ENCODE measurements around the gene ASB1.

The ASB1 gene

DNA sequence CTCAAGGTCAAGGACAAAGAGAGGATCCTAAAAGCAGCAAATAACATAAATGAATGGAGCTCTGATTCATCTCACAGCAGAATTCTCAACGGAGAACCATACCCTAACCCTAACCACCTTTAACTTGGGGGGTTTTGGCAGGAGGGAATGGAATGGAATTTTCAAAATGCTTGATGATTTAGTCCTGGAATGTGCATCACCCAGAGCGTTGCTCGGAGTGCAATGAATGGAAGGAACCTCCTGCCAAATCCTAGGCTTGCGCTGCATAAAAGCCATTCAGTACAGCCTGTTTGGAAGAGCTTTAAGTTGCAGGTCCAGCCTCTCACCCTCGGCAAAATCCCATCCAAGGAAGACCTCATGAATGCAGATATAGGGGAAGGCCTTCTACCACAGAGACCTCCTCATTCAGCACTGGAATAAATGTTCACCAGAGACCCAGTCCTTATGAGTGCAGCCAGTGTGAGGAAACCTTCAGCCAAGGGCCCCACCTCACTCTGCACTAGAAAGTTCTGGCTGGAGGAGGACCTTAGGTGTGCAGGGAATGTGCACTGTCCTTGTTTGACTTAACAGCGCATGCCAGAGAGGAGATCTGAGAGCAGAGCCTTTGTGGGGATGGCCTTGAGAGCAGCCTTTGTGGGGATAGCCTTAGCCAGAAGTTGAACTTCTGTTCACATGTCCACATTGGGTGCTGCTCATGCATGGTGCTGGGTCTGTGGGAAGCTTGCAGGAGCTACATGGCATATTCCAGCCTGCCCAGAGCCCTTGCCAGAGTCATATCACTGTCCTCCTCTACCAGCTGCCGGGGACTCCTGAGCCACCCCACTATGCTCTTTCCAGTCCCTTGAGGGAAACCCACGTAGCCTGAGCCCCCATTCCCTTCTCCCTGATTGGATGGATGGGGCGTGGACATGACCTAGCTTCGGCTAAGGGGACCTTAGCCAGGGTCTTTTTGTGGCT lies 30.5 kb downstream of the ASB1 start:
- Histone ChIP-seq H3K4me2 (ENCODE audit: low read depth, low read length) (no peak overlapping the region), H3K4me1 (ENCODE audit: low read length) (no peaks in the 10 kb centered on the region), H3F3A (ENCODE audit: insufficient read depth, low read length) (no peaks in the 10 kb centered on the region), H3K79me2 (ENCODE audit: low read length) (no peaks in the 10 kb centered on the region), H3K9ac (ENCODE audit: low read length) (no peak overlapping the region), H3K9me3 (replicated peaks; ENCODE audit: insufficient read depth, low read length) (no peaks in the 10 kb centered on the region), H3K9me2 (replicated peaks; ENCODE audit: insufficient read depth, low read length) (no peaks in the 10 kb centered on the region), H3K4me3 (ENCODE audit: low read length) (no peak overlapping the region), H3K27ac (ENCODE audit: low read length) (no peak overlapping the region), H3K36me3 (replicated peaks; ENCODE audit: insufficient read depth, low read length) (no peaks in the 10 kb centered on the region), H4K20me1 (ENCODE audit: insufficient read depth, low read length) (no peaks in the 10 kb centered on the region), H2AFZ (ENCODE audit: low read length) (no peak overlapping the region), H3K27me3 (replicated peaks; ENCODE audit: insufficient read depth, low read length) (no peaks in the 10 kb centered on the region)
- no peak for DNase-seq
- TF ChIP-seq EZH2 (optimal IDR thresholded peaks at IDR 0.05; ENCODE audit: low read depth, low read length) (no peak), CTCF (IDR thresholded peaks at IDR 0.05; ENCODE audit: low read length) (no peak), EZH2phosphoT487 (IDR thresholded peaks at IDR 0.05; ENCODE audit: low read length) (no peak)

DNA sequence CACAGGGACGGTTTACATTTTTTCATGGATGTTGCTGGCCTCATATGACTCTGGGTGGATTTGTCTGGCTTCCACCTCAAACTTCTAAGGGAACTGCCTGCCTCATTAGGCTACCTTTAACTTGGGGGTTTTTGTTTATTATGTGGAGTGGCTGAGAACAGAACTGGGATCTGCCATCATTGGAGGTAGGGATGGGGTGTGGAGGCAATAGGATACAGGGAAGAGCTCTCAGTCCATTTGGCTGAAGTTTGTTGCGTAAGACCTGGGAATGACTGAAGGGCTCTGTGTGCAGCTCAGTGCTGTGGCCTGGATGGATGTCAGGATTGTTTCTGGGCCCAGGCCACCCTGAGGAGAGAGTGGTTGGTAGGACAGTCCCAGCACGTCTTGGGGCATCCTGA lies 31.2 kb downstream of the ASB1 start:
- no peaks in the 10 kb centered on the region for H3K27me3 ChIP-seq (replicated peaks; ENCODE audit: insufficient read depth, low read length)
- no peaks in the 10 kb centered on the region for H3F3A ChIP-seq (ENCODE audit: insufficient read depth, low read length)
- no peaks in the 10 kb centered on the region for H3K4me1 ChIP-seq (ENCODE audit: low read length)
- no peak for DNase-seq
- no peak overlapping the region for H3K27ac ChIP-seq (ENCODE audit: low read length)
- no peaks in the 10 kb centered on the region for H3K9me3 ChIP-seq (replicated peaks; ENCODE audit: insufficient read depth, low read length)
- no peak overlapping the region for H3K9ac ChIP-seq (ENCODE audit: low read length)
- H4K20me1 ChIP-seq (ENCODE audit: insufficient read depth, low read length), result no peaks in the 10 kb centered on the region
- no peak overlapping the region for H3K4me3 ChIP-seq (ENCODE audit: low read length)
- H2AFZ ChIP-seq (ENCODE audit: low read length), result no peak overlapping the region
- H3K79me2 ChIP-seq (ENCODE audit: low read length), result no peaks in the 10 kb centered on the region
- H3K36me3 ChIP-seq (replicated peaks; ENCODE audit: insufficient read depth, low read length), result no peaks in the 10 kb centered on the region
- TF ChIP-seq CTCF (IDR thresholded peaks at IDR 0.05; ENCODE audit: low read length), result no peak
- no peak for TF ChIP-seq EZH2 (optimal IDR thresholded peaks at IDR 0.05; ENCODE audit: low read depth, low read length)
- TF ChIP-seq EZH2phosphoT487 (IDR thresholded peaks at IDR 0.05; ENCODE audit: low read length), result no peak
- no peak overlapping the region for H3K4me2 ChIP-seq (ENCODE audit: low read depth, low read length)
- H3K9me2 ChIP-seq (replicated peaks; ENCODE audit: insufficient read depth, low read length), result no peaks in the 10 kb centered on the region

DNA sequence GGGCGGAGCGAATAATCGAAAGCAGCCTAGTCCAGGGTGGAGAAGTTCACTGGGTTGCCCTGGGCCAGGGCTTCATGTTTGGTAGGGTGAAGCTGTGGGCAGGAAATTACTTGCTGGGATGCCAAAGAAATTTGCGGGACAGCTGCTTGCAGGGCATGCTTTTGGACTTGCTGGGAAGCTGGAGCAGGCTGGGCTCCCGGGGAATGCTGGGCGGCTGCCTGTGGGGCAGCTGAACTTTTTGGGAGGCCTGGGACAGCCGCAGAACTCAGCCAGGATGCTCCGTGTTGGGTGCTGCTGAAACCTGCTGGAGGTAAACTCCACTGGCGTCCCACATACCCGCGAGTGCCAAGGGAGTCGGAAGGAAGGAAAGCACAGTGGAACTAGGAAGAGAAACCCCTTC lies 31.9 kb downstream of the ASB1 start:
- no peaks in the 10 kb centered on the region for H3K27me3 ChIP-seq (replicated peaks; ENCODE audit: insufficient read depth, low read length)
- no peak overlapping the region for H3K9ac ChIP-seq (ENCODE audit: low read length)
- H3K9me3 ChIP-seq (replicated peaks; ENCODE audit: insufficient read depth, low read length), result no peaks in the 10 kb centered on the region
- H4K20me1 ChIP-seq (ENCODE audit: insufficient read depth, low read length), result no peaks in the 10 kb centered on the region
- H3K4me1 ChIP-seq (ENCODE audit: low read length), result no peaks in the 10 kb centered on the region
- H3F3A ChIP-seq (ENCODE audit: insufficient read depth, low read length), result no peaks in the 10 kb centered on the region
- TF ChIP-seq CTCF (IDR thresholded peaks at IDR 0.05; ENCODE audit: low read length) (no peak), EZH2phosphoT487 (IDR thresholded peaks at IDR 0.05; ENCODE audit: low read length) (no peak), EZH2 (optimal IDR thresholded peaks at IDR 0.05; ENCODE audit: low read depth, low read length) (no peak)
- H3K4me3 ChIP-seq (ENCODE audit: low read length), result no peak overlapping the region
- no peaks in the 10 kb centered on the region for H3K79me2 ChIP-seq (ENCODE audit: low read length)
- no peak for DNase-seq
- H2AFZ ChIP-seq (ENCODE audit: low read length), result no peak overlapping the region
- no peak overlapping the region for H3K4me2 ChIP-seq (ENCODE audit: low read depth, low read length)
- no peaks in the 10 kb centered on the region for H3K36me3 ChIP-seq (replicated peaks; ENCODE audit: insufficient read depth, low read length)
- H3K9me2 ChIP-seq (replicated peaks; ENCODE audit: insufficient read depth, low read length), result no peaks in the 10 kb centered on the region
- no peak overlapping the region for H3K27ac ChIP-seq (ENCODE audit: low read length)

All from MM.1S (cell line).